Colonic mucosa (tissue), 4 donors: ENCODE results near the gene NUP214. TPM values are rescaled to one million over a fixed set of nuclear protein-coding genes. Genes with fewer than 3 reads are reported as not detected.

Experiments used
- DNase-seq: peaks from one replicate; pipeline ENCODE4 v3.0.0-alpha.2; 2020
- H3K27ac ChIP-seq: fragments of 200-600 bp; one replicate; pipeline ENCODE4 v1.8.0; 2021
- H3K27me3 ChIP-seq: fragments of 200-600 bp; one replicate; pipeline ENCODE4 v1.8.0; 2021
- H3K36me3 ChIP-seq: fragments of 200-600 bp; one replicate; pipeline ENCODE4 v1.8.0; 2021
- H3K4me1 ChIP-seq: fragments of 200-600 bp; one replicate; pipeline ENCODE4 v1.8.0; 2021; ENCODE audit warnings: mild to moderate bottlenecking
- H3K4me3 ChIP-seq: fragments of 200-600 bp; one replicate; pipeline ENCODE4 v1.8.0; 2021
- H3K9ac ChIP-seq, 2 donors: one replicate each; pipeline ENCODE4 v1.7.0; 2013; ENCODE audit warnings: control low read depth in 2 of 2, low read depth in 2 of 2, low read length in 2 of 2
- H3K9me3 ChIP-seq: fragments of 200-600 bp; one replicate; pipeline ENCODE4 v1.8.0; 2021
- CTCF ChIP-seq: fragments of 200-600 bp; IDR thresholded peaks from one replicate; pipeline ENCODE4 v1.8.0; 2022; ENCODE audit warnings: antibody characterized with exemption, mild to moderate bottlenecking
- intact Hi-C: fragments of 100-400 bp; cut with DNase I; formaldehyde crosslinking; loops from one replicate; pipeline ENCODE4 v1.14.1; 2022
- total RNA-seq, 2 donors: library from RNA; stranded (reverse); fragmentation: NEBNext Ultra II Directional in 1 of 2; extraction: Animal tissue kit (Norgen Biotek cat#: 25700) in 1 of 2; gene quantifications; one replicate each; pipeline ENCODE4 v1.2.1, GENCODE V29; 2021
- donor health status: healthy.
- donor health status: DM: no; HTN: no; CAD: no.
- donor health status: DM: no; HTN: no; CAD: no.

NUP214 gene
- total RNA-seq, 2 donors from 2014 or later = 32.2 to 43.8 TPM

DNA sequence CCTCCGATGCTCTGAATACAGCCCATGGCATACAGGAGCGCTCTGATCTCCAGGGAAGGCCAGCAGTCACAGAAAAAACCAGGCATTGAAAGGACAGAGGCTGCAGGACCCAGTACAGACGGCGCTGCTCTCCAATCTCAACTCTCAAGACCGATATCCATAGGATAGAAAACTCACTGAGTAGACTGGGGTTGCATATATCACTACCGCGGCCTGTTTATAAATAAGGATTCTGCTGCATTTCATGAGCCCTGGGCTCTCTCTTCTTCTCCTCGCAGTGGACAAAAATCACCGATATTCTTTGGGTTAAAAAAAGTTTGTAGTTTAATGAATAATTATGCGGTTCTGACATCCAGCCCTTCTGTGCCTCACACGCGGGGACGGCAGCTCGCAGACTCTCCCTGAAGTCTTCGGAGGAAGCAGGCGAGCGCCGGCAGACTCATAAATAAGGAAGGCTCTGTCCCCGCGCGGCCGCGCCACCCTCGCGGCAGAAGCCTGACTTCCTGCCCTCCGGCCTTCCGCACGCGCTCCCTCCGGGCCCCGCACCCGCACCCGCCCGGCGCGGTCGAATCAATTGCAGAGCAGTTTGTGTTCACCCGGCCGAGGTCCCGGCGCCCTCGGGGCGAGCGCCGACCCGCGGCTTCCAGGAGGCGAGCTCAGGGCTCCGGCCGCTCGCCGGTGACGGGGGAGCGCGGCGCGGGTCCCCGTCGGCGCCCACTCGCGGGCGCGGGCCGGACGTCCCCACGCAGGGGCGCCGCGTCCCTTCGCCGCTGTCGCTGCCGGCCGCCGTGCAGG is 150.9 kb downstream of the NUP214 start, which contains the start of gene FAM78A:
Gene FAM78A, minus strand, starts transcription at position 417 of the 795 bp plus-strand sequence. Its CDS starts 331 bp downstream, at position 86.
- TF ChIP-seq CTCF = no peak
- no peak for DNase-seq

DNA sequence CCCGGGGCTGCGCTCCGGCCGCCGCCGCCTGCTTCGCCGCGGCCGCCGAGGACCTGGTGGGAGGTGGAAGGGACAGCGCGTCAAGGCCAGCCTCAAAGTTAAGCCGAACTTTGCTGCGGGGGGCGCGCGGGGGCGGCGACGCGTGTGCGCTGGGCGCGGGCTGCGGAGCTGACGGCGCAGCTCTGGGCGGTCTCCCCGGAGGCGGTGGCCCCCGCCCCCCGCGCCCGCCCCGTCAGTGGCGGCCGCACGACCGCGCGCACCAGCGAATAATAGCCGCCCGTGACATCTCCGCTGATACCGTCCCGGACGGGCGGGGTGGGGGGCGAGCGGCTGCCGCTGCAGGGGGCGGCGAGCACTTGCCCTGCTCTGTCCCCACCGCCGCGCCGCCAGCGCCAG is 151.5 kb downstream of the NUP214 start:
- H3K27me3 ChIP-seq = peaks cover 17% of the 10 kb centered on the region
- peak overlapping the region; percentile 62 for H3K4me3 ChIP-seq
- DNase-seq = no peak
- H3K27ac ChIP-seq = peak overlapping the region; percentile 75
- H3K9me3 ChIP-seq = no peaks in the 10 kb centered on the region
- intact Hi-C loops = no loop called here
- no peak for TF ChIP-seq CTCF
- H3K4me1 ChIP-seq = no peaks in the 10 kb centered on the region
- peak overlapping the region in 1 of 2 donors; percentile 60 for H3K9ac ChIP-seq
- no peaks in the 10 kb centered on the region for H3K36me3 ChIP-seq

More for the DNA sequence above, 150.9 kb downstream of the NUP214 start, which contains the start of gene FAM78A:
- Histone ChIP-seq H3K4me1 (no peaks in the 10 kb centered on the region), H3K36me3 (no peaks in the 10 kb centered on the region), H3K27me3 (peaks cover 14% of the 10 kb centered on the region), H3K9ac (peak within 1 kb of the TSS; percentile 60 to 72), H3K4me3 (peak within 1 kb of the TSS; percentile 62), H3K27ac (peak within 1 kb of the TSS; percentile 75), H3K9me3 (no peaks in the 10 kb centered on the region)
- intact Hi-C loops = no loop called here

- H3K27ac ChIP-seq = peak overlapping the region; percentile 75
- no peak for TF ChIP-seq CTCF
- H3K36me3 ChIP-seq = no peaks in the 10 kb centered on the region
- H3K27me3 ChIP-seq = peaks cover 22% of the 10 kb centered on the region
- intact Hi-C loops = no loop called here
- peak overlapping the region; percentile 62 for H3K4me3 ChIP-seq
- H3K9ac ChIP-seq = peak overlapping the region in 1 of 2 donors; percentile 60
- no peaks in the 10 kb centered on the region for H3K4me1 ChIP-seq
- DNase-seq = no peak
- no peaks in the 10 kb centered on the region for H3K9me3 ChIP-seq
These were observed 152.0 kb downstream of the NUP214 start for GRCh38 chr9:131277287-131277909.

DNA sequence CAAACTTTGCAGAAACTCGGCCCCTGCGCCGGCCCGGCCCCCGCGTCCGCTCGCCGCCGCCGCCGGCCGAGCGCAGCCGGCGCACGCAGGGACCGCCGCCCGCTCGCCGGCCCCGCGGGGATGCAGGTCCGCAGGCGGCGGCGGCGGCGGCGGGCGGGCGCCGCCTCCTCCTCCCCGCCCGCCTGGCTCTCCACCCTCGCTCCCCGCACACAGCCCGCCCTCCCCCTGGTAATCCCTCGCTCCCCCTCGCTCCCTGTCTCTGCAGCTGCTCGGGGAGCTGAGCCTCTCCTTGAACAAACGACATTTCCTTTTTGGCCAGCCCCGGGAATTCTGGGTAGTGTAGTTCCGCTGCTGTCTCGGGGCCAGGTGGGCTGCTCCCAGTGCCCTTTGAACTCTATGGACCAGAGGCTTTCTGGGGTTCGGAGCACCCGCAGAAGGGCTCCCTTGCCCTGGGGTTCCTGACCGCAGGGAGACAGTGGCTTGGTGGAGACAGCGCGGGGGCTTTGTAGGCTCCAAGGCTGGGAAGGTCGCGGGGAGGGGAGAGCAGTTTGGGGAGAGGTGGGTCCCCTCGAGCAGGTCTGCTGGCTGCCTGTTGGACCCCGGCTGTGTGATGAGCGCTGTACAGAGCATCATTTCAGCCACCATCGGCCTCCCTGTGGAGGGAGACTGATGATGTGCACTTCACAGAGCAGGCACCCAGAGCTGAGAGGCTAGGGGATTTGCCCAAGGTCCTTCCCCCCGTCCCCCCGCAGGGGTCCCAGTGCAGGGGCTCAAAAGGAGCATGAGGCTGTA is 152.7 kb downstream of the NUP214 start:
- peak; percentile 80 for DNase-seq
- H3K4me3 ChIP-seq = peak overlapping the region; percentile 62
- peak overlapping the region in 1 of 2 donors; percentile 60 for H3K9ac ChIP-seq
- TF ChIP-seq CTCF = no peak
- no peaks in the 10 kb centered on the region for H3K9me3 ChIP-seq
- no peaks in the 10 kb centered on the region for H3K4me1 ChIP-seq
- peaks cover 29% of the 10 kb centered on the region for H3K27me3 ChIP-seq
- no peaks in the 10 kb centered on the region for H3K36me3 ChIP-seq
- intact Hi-C loops = no loop called here
- H3K27ac ChIP-seq = peak overlapping the region; percentile 75

GRCh38 chr9:131278702-131279111 is 153.3 kb downstream of the NUP214 start:
- peaks cover 32% of the 10 kb centered on the region for H3K27me3 ChIP-seq
- DNase-seq = no peak

More at GRCh38 chr9:131278702-131279111, 153.3 kb downstream of the NUP214 start:
- Histone ChIP-seq H3K9me3 (no peaks in the 10 kb centered on the region), H3K4me1 (no peaks in the 10 kb centered on the region), H3K27ac (no peak overlapping the region), H3K9ac (no peak overlapping the region), H3K36me3 (no peaks in the 10 kb centered on the region), H3K4me3 (no peak overlapping the region)
- intact Hi-C loops = no loop called here
- no peak for TF ChIP-seq CTCF
